GM19438 (cell line): ENCODE data around the gene HNRNPAB.
"Not testable (repeated sequence)": the region's sequence is repeated elsewhere in the genome, so short reads cannot be mapped to it uniquely, and the experiment has no call there.

Experiments
- ATAC-seq: cut with Tn5 transposase; IDR thresholded peaks from one replicate; pipeline ENCODE4 v1.9.1; 2021; ENCODE audit warnings: low read depth; ENCODE audit not compliant: unreplicated experiment

Gene HNRNPAB

GRCh38 chr5:178228609-178229008 lies 24.3 kb downstream of the HNRNPAB start:
- no peak for ATAC-seq

DNA sequence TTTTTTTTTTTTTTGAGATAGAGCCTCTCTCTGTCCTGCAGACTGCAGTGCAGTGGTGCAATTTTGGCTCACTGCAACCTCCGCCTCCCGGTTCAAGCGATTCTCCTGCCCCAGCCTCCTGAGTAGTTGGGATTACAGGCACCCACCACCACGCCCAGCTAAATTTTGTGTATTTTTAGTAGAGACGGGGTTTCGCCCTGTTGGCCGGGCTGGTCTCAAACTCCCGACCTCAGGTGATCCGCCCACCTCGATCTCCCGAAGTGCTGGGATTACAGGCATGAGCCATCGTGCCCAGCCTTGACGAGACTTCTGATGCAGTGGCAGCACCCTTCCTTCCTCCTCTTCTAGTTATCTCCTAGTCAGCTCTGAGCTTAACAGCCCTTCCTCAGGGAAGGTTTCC lies 24.8 kb downstream of the HNRNPAB start:
- not testable (repeated sequence) for ATAC-seq

DNA sequence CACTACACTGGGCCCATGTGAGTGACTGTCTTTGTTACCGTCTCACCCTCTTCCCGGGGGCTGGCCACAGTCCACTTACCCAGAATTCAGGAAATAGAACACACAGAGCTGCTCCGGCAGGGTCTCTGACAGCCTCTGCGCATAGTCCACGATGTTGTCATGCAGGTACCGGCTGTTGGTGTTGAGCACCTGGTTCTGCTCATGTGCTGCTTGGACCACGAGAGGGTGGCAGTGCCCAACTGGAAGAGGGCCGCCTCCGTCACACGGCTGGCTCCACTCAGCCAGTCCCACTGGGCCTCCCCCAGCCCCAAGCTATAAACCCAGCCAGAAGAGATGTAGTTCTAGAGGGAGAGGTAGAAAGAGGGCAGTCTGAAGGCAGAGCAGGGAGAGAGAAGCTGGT lies 25.5 kb downstream of the HNRNPAB start:
- no peak for ATAC-seq

DNA sequence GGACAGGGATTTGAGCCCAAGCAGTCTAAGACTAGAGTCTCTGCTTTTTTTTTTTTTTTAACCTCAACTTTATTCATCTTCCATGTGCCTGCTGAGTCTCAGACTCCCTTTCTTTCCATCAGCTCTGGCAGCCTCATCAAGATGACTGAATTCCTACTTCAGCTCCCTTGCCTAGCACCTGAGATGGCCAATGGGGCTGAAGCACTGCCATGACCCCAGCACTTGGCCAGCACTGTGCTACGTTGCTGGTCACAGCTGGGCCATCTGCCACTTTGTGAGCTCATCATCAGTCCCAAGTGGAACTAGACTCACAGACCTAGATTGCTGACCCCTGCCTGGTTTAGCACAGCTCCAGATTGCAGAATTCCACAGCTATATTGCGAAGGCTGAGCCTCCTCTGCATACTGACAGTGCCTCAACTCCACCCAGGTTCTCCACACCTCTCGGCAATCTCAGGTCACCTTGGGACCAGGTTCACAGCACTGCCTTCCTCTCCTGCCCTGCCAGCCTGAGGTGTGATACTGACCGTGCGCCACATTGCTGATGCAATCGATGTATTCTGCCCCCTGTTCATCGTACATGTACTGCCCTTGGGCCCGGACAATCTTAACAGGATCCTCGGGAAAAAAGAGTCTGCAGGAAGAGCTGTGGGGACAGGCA lies 26.7 kb downstream of the HNRNPAB start:
- no peak for ATAC-seq

- no peak for ATAC-seq
Observed at GRCh38 chr5:178231539-178232123, 27.3 kb downstream of the HNRNPAB start.

GRCh38 chr5:178232124-178232919 lies 28.0 kb downstream of the HNRNPAB start, which contains the start of gene PHYKPL:
Gene PHYKPL, minus strand, starts transcription at chr5:178232802. Its CDS starts 252 bp downstream, at chr5:178232550.
- peak; percentile 70 for ATAC-seq

- ATAC-seq: peak; percentile 26
Observed at GRCh38 chr5:178232920-178233429, 28.6 kb downstream of the HNRNPAB start.

GRCh38 chr5:178234121-178234749 lies 29.9 kb downstream of the HNRNPAB start:
- ATAC-seq: no peak

- no peak for ATAC-seq
Observed at GRCh38 chr5:178234750-178235587, 30.6 kb downstream of the HNRNPAB start.

GRCh38 chr5:178235588-178235974 lies 31.2 kb downstream of the HNRNPAB start:
- ATAC-seq: no peak

DNA sequence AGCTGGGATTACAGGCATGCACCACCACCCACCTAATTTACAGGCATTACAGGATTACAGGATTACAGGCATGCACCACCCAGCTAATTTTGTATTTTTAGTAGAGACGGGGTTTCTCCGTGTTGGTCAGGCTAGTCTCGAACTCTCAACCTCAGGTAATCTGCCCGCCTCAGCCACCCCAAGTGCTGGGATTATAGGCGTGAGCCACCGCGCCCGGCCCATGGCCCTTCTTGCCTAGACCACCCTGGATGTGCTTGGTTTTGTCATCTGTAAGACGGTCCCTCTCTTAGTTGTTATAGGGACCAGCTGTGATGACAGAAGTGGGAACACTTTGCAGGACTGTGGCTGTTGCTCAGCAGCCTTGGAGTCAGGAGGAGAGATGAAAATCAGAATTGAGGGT lies 31.8 kb downstream of the HNRNPAB start:
- ATAC-seq: no peak

DNA sequence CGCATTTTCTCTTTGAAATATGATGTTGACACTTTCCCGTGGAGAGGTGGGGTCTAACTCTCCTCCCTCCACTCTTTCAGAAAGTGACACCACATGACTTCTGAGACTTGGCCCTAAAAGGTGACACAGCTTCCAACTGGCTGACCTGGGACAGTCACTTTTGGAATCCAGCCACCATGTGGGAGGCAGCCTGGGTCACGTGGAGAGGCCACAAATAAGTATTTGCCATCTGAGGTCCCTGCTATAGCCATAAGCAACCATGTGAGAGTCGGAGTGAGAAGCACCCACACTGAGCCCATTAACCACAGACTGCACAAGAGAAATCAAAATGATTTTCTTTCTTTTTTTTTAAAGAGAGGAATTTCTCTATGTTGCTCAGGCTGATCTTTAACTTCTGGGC lies 32.3 kb downstream of the HNRNPAB start:
- ATAC-seq: no peak

DNA sequence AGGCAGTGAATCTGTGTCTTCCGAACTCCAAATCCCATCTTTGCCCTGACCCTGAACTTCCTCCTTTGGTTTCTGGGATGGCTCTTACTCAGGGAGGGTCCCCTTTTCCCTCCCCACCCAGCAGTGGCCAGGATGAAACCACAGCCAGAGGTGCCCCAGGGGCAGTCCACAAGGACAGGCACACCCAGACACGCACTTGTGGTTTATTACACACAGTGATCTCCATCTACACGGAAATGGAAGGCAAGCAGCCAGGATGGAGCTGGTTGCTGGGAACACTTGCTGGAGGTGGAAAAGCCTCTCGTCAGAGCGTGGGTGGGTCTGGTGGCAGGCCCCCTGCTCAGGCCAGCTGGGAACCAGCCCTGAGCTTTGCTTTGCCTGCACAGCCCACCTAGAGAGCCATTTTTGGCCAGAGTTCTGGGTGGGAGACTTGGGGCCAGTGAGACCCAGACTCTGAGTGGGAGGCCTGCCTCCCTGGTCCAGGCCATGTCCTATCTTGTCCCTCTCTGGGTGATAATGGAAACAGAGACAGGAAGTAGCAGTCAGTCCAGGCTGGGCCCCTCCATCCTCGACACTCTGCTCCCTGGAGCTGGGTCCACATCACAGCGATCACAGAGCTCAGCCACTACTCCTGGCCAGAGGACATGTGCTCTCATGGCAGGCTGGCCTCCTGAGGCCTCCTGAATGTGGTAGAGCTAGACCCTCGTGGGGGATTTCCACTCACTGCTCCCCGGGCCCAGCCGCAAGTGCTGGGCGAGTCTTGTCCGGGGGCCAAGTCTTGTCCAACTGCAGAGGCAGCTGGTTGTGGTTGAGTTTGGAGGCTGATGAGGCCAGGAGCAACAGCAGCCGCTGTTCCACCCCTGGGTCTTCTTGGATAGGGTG lies 33.3 kb downstream of the HNRNPAB start:
- ATAC-seq: no peak

DNA sequence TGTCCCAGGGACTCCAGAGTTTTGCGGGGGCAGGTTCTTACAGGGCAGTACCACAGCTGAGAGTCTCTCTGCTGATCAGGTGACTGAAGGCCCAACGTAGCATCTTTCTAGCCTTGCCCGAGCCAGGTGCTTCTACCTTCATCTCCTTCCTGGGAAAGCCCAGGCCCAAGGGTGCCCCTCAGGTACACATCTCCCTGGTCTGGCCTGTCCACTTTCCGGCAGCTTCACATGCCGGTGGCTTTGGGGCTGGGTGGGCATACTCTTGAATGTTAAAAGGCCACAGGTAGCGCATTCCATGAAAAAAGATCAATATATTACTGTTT lies 33.9 kb downstream of the HNRNPAB start:
- ATAC-seq: no peak

GRCh38 chr5:178238711-178239592 lies 34.6 kb downstream of the HNRNPAB start:
- ATAC-seq: no peak

DNA sequence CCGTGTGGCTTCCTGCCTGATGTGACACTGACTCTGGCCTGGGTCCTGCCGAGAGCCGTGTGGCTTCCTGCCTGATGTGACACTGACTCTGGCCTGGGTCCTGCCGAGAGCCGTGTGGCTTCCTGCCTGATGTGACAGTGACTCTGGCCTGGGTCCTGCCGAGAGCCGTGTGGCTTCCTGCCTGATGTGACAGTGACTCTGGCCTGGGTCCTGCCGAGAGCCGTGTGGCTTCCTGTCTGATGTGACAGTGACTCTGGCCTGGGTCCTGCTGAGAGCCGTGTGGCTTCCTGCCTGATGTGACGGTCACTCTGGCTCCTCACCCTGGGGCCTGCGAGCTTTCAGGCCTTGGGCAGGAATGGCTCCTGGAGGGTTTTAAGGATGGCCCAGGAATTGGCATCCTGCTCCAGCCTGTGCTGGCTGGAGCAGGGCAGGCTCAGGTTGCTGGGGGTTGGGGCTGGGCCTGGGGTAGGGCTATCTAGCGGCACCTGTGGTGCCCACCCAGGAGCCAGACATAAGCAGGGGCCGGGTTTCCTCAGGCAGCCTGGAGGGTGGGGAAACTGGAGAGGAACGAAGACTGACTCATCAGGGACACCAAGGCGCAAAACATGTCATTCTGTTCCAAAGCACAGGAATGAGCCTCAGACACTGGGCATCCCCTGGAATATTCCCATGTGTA lies 35.4 kb downstream of the HNRNPAB start:
- ATAC-seq: not testable (repeated sequence)

DNA sequence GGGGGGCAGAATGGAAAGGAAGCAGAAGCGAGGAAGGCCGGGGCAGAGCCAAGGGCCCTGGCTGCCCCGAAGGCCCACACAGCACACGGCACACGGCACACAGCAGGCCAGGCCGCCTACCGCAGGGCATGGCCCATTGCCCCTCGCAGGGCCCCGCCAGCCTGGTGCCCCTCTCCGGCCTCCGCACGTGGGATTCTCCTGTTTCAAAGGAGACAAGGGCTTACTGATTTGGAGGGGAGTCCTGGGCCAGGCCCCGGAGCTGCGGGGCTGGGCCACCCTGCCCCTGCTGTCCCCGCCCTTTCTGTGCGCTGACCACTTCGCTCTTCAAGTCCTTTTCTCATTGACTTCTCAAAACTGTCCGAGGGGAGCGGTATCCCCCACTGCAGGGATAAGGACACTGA lies 36.0 kb downstream of the HNRNPAB start:
- ATAC-seq: no peak

DNA sequence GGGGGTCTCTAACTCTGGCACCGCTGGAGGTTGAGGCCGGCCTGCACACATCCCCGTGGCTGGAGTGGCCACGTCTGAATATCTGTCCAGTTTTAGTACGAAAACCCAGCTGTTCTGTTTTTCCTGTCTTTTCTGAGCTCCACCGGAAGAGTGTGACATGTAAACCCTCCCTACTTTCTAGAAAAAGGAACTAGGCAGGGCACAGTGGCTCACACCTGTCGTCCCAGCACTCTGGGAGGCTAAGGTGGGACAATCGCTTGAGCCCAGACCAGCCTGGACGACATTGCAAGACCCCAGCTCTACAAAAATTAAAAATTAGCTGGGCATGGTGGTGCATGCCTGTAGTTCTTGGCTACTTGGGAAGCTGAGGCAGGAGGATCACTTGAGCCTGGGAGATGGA lies 36.4 kb downstream of the HNRNPAB start:
- ATAC-seq: no peak
